Coronary artery (tissue), 2 donors: Measurements from ENCODE around the gene GPR132.

Experiments
- DNase-seq: peaks from one replicate; pipeline ENCODE4 v3.0.0-alpha.2; 2017; ENCODE audit warnings: low spot score
- H3K27ac ChIP-seq, 2 donors: fragments of 200-600 bp; sonication (generic); one replicate each; pipeline ENCODE4 v1.5.1; 2016 to 2019
- H3K4me3 ChIP-seq: fragments of 200-600 bp; sonication (generic); 2 replicates; pipeline ENCODE4 v1.5.1; 2016; ENCODE audit warnings: mild to moderate bottlenecking, moderate library complexity
- TF ChIP-seq, protein P1 (sequence below): fragments of 200-600 bp; sonication (generic); IDR thresholded peaks from one replicate; pipeline ENCODE4 v1.5.1; 2019; ENCODE audit warnings: antibody characterized with exemption

Gene GPR132

DNA sequence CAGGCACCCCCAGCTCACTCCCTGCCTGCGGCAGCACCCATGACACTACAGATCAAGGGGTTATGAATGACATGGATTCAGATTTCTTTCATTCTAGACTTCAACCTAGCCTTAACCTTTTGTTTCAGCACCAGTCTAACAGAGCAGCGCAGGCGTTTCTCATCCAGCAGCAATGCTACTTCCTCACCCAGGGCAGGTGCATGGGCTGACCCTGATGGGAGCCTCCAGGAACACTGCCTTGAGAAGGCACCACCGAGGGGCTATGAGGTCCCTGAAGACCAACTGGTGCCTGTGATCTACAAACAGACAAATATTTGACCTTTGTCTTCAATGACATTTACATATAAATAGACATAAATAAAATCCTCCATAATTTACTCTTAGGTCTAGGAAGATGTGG lies 55.1 kb downstream of the GPR132 start:
- DNase-seq, result no peak
- TF ChIP-seq, protein P1, sequence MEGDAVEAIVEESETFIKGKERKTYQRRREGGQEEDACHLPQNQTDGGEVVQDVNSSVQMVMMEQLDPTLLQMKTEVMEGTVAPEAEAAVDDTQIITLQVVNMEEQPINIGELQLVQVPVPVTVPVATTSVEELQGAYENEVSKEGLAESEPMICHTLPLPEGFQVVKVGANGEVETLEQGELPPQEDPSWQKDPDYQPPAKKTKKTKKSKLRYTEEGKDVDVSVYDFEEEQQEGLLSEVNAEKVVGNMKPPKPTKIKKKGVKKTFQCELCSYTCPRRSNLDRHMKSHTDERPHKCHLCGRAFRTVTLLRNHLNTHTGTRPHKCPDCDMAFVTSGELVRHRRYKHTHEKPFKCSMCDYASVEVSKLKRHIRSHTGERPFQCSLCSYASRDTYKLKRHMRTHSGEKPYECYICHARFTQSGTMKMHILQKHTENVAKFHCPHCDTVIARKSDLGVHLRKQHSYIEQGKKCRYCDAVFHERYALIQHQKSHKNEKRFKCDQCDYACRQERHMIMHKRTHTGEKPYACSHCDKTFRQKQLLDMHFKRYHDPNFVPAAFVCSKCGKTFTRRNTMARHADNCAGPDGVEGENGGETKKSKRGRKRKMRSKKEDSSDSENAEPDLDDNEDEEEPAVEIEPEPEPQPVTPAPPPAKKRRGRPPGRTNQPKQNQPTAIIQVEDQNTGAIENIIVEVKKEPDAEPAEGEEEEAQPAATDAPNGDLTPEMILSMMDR, result no peak
- H3K27ac ChIP-seq, result no peak overlapping the region
- H3K4me3 ChIP-seq, result no peak overlapping the region

DNA sequence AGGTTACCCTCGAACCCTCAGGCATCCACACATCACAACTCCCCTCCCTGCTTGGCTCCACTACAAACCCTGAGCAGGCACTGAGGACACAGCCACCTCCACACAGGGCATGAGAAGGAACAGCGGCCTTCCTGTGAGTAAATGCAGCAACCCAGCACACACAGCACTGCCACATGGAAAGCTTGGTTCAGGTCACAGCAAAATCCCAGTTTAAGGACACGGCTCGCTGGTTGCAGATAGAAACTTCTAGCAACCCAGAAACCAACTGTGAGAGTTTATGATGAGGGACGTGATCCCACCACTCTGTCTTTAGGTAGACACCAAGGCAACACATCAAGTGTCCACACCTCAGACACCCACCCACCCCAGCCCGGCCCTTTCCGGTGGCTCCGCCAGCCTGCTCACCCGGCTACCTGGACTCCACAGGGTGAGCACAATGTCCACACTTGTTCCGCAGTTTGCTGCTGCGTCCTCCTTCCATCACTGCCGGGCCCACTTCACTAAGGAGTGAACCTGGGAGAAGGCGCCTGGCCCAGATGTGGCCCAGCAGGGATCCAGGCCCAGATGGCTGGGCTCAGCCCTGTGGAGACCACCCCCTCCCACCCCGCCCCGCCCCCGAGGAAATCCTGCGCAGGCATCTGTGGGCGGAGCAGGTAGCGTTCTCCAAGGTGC lies 57.5 kb downstream of the GPR132 start:
- DNase-seq, result no peak
- H3K27ac ChIP-seq, result no peak overlapping the region
- TF ChIP-seq, protein P1, result no peak
- no peak overlapping the region for H3K4me3 ChIP-seq

DNA sequence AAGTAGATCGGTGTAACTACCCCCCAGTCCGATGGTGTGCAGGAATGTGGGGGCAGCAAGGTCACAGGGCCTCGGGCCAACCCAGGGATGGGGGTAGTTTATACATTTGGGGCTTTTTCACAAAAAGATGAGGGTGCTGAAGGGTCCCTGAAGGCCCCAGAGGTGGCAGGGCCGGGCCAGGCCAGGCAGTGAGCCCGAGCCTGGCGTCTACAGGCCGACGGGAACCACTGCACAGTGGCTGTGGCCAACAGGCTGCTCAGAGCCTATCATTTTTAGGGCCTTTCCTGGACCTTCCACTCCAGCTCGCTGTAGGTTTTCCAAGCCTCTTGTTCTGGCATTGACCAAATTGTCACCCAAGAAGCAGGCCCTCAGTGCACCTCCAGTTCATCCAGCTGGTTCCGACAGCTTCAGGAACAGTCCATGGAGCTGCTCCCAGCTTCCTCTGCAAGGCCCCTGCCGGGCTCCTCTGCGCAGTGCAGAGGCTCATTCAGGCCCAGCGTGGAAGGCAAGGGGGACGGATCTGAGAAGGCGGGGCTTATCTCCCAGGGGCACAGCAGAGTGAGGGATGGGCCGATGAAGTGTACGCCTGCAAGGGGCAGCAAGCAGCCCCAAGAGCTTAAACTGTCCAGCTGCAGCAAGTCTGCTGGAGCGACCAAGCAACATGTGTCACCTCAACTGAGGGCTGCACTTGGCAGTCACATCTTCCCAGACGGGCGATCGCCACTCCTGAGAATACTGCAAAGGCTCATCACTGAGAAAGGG lies 58.2 kb downstream of the GPR132 start:
- H3K27ac ChIP-seq, result no peak overlapping the region
- no peak overlapping the region for H3K4me3 ChIP-seq
- TF ChIP-seq, protein P1, result no peak
- no peak for DNase-seq

DNA sequence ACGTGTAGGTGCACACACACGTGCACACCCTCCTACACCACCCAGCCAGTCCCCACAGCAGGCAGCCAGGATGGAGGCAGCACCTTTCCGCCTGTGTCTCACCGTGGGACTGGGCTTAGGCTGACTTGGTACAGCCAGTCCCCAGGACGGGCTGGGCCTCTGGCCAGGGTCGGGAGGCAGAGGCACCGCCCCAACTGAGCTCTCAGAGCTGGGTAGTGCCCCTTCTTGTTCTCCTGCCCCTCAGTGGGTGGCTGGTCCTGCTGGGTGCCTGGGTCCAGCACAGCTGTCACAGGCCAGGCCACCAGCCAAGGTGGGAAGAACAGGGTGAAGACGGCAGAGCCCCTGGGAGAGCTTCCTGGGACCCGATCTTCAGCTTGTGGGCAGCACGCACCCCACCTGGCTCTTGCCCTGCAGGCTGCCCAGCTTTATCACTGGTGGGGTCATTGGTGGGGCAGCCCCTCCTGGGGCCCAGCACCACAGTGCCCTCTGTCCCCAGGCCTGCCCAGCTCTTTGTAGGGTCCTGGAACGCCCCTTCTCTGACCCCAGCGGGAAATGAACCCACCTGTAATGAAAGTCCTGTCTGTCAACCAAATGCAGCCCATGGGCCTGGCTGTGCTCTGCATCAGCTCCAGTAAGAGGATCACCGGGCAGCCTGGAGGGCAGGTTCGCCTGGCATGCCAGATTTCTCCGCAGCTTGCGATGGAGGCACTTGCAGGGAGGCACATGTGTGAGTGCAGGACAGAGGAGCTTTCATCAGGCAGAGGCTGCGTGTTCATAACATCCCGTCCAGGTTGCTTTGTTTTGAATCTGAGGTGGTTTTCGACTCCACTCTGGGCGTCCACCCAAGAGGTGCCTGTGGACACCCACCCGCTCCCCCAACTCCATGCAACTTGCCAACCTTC lies 59.0 kb downstream of the GPR132 start:
- no peak overlapping the region for H3K4me3 ChIP-seq
- DNase-seq, result no peak
- TF ChIP-seq, protein P1, result no peak
- H3K27ac ChIP-seq, result no peak overlapping the region

DNA sequence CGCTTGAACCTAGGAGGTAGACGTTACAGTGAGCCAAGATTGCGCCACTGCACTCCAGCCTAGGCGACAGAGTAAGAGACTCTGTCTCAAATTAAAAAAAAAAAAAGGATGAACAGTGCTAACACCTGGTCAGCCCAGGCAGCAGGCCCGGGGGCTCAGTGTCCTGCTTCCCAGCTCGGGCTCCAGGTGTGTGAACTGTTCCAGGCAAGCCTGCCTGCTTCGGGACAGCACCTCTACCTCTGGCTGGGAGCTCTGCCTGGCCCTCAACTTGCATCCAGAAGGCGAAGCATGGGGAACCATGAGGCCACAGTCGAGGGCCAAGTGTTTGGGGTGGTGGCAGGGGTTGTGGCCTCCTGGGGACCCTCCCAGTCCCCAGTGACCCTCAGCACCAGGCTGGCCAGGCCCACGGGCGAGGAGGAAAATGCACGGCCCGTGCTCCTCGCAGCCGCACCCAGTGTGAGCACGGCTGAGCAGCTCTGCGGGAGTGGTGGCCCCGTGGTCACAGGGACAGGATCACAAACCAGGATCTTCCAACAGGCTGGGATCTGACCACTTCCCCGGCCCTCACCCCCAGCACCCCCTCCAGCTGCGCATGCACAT lies 59.8 kb downstream of the GPR132 start:
- TF ChIP-seq, protein P1, result no peak
- Histone ChIP-seq H3K4me3 (no peak overlapping the region), H3K27ac (no peak overlapping the region)
- DNase-seq, result no peak
